ENCODE data around the gene SLC35B2. TPM values are rescaled to one million over a fixed set of nuclear protein-coding genes. Genes with fewer than 3 reads are reported as not detected.

SLC35B2 gene, protein sequence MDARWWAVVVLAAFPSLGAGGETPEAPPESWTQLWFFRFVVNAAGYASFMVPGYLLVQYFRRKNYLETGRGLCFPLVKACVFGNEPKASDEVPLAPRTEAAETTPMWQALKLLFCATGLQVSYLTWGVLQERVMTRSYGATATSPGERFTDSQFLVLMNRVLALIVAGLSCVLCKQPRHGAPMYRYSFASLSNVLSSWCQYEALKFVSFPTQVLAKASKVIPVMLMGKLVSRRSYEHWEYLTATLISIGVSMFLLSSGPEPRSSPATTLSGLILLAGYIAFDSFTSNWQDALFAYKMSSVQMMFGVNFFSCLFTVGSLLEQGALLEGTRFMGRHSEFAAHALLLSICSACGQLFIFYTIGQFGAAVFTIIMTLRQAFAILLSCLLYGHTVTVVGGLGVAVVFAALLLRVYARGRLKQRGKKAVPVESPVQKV
- 42.4 TPM for polyA plus RNA-seq (2013, experiment 1 of 2)
- 41.6 TPM for polyA plus RNA-seq (2013, experiment 2 of 2)

DNA sequence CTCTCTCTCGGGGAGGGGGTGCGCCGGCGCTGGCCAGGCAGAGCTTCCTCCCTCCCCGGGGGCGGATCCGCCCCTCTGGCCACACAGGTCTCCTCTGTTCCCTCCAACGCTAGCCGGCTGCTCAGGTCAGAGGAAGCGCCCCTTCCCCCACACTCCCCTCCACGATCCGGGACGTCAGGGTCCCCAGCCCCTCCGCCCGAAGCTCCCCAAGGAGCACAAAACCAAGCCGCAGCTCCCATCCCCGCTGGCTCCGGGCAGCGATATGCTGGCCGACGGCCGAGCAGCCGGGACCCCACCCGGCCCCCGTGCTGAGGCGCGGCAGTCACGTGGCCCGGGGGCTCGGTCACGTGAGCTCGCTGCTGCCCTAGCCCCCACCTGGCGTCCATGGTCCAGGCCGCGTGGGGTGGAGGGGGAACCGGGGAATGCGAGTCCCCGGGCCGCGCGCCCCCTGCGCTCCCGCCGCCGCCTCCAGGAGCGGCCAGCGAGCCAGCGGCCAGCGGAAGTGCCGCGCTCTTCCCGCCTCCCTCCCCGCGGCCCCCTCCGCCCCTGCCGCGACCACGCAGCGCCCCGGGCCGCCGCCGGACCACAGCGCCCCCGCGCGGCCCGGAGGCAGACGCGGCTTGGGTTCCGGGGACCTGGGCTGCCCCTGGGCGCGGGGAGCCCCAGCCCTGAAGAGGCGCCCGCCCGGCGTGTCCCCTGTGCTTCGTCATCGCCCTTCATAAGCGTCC, at the start of gene SLC35B2:
Gene SLC35B2, minus strand, starts transcription at position 504 of the 728 bp plus-strand sequence. Its CDS starts 118 bp downstream, at position 386.
- Histone ChIP-seq H3K9ac (ENCODE audit: low read depth, low read length, poor library complexity) (peak within 1 kb of the TSS; percentile 91), H2BK120ac (ENCODE audit: low read depth, low read length) (no peak within 1 kb of the TSS), H4K91ac (ENCODE audit: low read depth, low read length, poor library complexity) (peak within 1 kb of the TSS; percentile 14), H3K4ac (ENCODE audit: low read length) (peak within 1 kb of the TSS; percentile 72), H3K9me3 (replicated peaks in 1 of 2; ENCODE audit: control insufficient read depth in 2 of 2, insufficient read depth in 1 of 2, low read depth in 1 of 2, low read length in 2 of 2) (no peaks in the 10 kb centered on the region), H4K8ac (ENCODE audit: low read depth, low read length) (no peak within 1 kb of the TSS), H3K14ac (ENCODE audit: low read length) (peak within 1 kb of the TSS; percentile 26), H3K18ac (ENCODE audit: low read length) (peak within 1 kb of the TSS; percentile 98), H2BK15ac (ENCODE audit: low read length) (peak within 1 kb of the TSS; percentile 55), H3K27me3 (ENCODE audit: control insufficient read depth in 3 of 3, insufficient read depth in 3 of 3, low read depth in 1 of 3, low read length in 3 of 3) (no peaks in the 10 kb centered on the region), H3K27ac (replicated peaks; ENCODE audit: low read length) (peak within 1 kb of the TSS; percentile 90), H3K36me3 (replicated peaks in 1 of 2; ENCODE audit: control insufficient read depth in 2 of 2, insufficient read depth in 2 of 2, low read length in 2 of 2) (peaks cover 42 to 80% of the 10 kb centered on the region in 2 donors), H3K4me1 (ENCODE audit: control insufficient read depth in 2 of 2, insufficient read depth in 1 of 2, low read depth in 1 of 2, low read length in 2 of 2) (peaks cover 12 to 14% of the 10 kb centered on the region in 2 donors), H2AK5ac (ENCODE audit: low read depth, low read length) (peak within 1 kb of the TSS; percentile 77), H2BK12ac (ENCODE audit: low read length) (no peak within 1 kb of the TSS), H3K4me3 (ENCODE audit: low read length in 2 of 2) (peak within 1 kb of the TSS; percentile 67 to 95), H2BK5ac (ENCODE audit: low read length) (peak within 1 kb of the TSS; percentile 91), H3K4me2 (ENCODE audit: insufficient read depth, low read length, poor library complexity, severe bottlenecking) (peak within 1 kb of the TSS; percentile 98), H3K79me1 (ENCODE audit: low read depth, low read length) (no peaks in the 10 kb centered on the region), H3K23ac (ENCODE audit: low read depth, low read length, poor library complexity) (peak within 1 kb of the TSS; percentile 92), H2AFZ (ENCODE audit: low read length) (peak within 1 kb of the TSS; percentile 91)
- peak; percentile 78 for DNase-seq (ENCODE audit: low spot score)
- WGBS, 2 donors (ENCODE audit: extremely low coverage in 2 of 2, insufficient read length in 2 of 2, insufficient replicate concordance in 1 of 2) = no CpG with 5 or more reads among the region's 80 CpGs

DNA sequence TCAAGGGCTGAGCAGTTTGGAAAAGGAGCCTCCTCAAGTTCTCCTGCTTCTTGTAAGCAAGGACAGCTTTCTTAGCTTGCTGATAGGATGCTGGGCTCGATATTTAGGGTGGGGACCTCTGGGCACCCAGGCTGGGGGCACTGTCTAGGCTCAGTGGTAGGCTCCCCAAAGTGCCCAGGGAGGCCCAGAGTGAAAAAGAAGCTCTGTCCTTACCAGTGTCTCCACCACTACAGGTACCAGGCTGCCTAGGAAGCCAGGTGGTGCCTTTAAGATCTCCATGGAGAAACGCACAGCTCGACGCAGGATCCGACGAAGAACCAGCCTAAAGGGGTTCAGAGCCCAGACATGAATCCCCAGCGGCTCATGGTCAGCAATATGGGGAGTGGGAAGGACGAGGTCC, 49.4 kb upstream of the SLC35B2 start:
- Histone ChIP-seq H3K27ac (replicated peaks; ENCODE audit: low read length) (no peak overlapping the region), H3K18ac (ENCODE audit: low read length) (no peak overlapping the region), H3K4me2 (ENCODE audit: insufficient read depth, low read length, poor library complexity, severe bottlenecking) (no peak overlapping the region), H3K27me3 (ENCODE audit: control insufficient read depth in 3 of 3, insufficient read depth in 3 of 3, low read depth in 1 of 3, low read length in 3 of 3) (no peaks in the 10 kb centered on the region), H3K36me3 (replicated peaks in 1 of 2; ENCODE audit: control insufficient read depth in 2 of 2, insufficient read depth in 2 of 2, low read length in 2 of 2) (peaks cover 84 to 99% of the 10 kb centered on the region in 2 donors), H3K4me1 (ENCODE audit: control insufficient read depth in 2 of 2, insufficient read depth in 1 of 2, low read depth in 1 of 2, low read length in 2 of 2) (peaks cover 0 to 3% of the 10 kb centered on the region in 2 donors), H4K8ac (ENCODE audit: low read depth, low read length) (no peak overlapping the region), H2BK15ac (ENCODE audit: low read length) (no peak overlapping the region), H2BK12ac (ENCODE audit: low read length) (no peak overlapping the region), H3K4ac (ENCODE audit: low read length) (no peak overlapping the region), H3K79me1 (ENCODE audit: low read depth, low read length) (peaks cover 6% of the 10 kb centered on the region), H3K4me3 (ENCODE audit: low read length in 2 of 2) (no peak overlapping the region), H3K9me3 (replicated peaks in 1 of 2; ENCODE audit: control insufficient read depth in 2 of 2, insufficient read depth in 1 of 2, low read depth in 1 of 2, low read length in 2 of 2) (no peaks in the 10 kb centered on the region), H2BK120ac (ENCODE audit: low read depth, low read length) (no peak overlapping the region), H3K9ac (ENCODE audit: low read depth, low read length, poor library complexity) (no peak overlapping the region), H3K14ac (ENCODE audit: low read length) (no peak overlapping the region), H2AK5ac (ENCODE audit: low read depth, low read length) (no peak overlapping the region), H4K91ac (ENCODE audit: low read depth, low read length, poor library complexity) (no peak overlapping the region), H3K23ac (ENCODE audit: low read depth, low read length, poor library complexity) (no peak overlapping the region), H2AFZ (ENCODE audit: low read length) (no peak overlapping the region), H2BK5ac (ENCODE audit: low read length) (peak overlapping the region; percentile 44)
- no peak for DNase-seq (ENCODE audit: low spot score)
- no CpG with 5 or more reads among the region's 8 CpGs for WGBS, 2 donors (ENCODE audit: extremely low coverage in 2 of 2, insufficient read length in 2 of 2, insufficient replicate concordance in 1 of 2)

DNA sequence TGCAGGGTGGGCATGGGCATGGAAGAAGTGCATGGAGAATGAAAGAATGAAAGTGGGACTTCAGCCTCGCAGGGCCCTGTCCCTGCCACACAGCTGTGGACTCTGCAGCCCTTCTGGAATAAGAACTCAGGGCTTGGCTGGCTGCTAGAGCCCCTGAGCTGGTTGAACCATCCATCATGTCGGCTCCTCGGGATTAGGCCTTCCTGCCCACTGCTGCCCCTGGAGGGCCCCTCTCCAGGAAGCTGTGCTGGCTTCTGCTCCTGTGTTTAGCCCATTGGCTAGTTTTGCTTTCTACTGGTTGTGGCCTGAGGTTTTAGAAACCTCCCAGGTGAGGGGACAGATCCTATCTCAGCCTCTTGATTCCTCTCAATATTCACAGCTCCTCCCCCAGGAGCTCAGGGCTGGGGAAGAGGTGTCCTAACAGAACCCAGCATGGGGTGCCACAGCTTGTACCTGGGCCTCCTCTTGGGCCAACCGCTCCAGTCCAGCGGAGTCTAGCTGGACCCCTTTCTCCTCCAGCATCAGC, 47.9 kb upstream of the SLC35B2 start:
- H3K14ac ChIP-seq (ENCODE audit: low read length) = no peak overlapping the region
- H3K27me3 ChIP-seq (ENCODE audit: control insufficient read depth in 3 of 3, insufficient read depth in 3 of 3, low read depth in 1 of 3, low read length in 3 of 3) = no peaks in the 10 kb centered on the region
- H4K91ac ChIP-seq (ENCODE audit: low read depth, low read length, poor library complexity) = no peak overlapping the region
- H3K9me3 ChIP-seq (replicated peaks in 1 of 2; ENCODE audit: control insufficient read depth in 2 of 2, insufficient read depth in 1 of 2, low read depth in 1 of 2, low read length in 2 of 2) = no peaks in the 10 kb centered on the region
- peaks cover 0 to 3% of the 10 kb centered on the region in 2 donors for H3K4me1 ChIP-seq (ENCODE audit: control insufficient read depth in 2 of 2, insufficient read depth in 1 of 2, low read depth in 1 of 2, low read length in 2 of 2)
- no peak overlapping the region for H3K23ac ChIP-seq (ENCODE audit: low read depth, low read length, poor library complexity)
- H3K4ac ChIP-seq (ENCODE audit: low read length) = no peak overlapping the region
- H3K79me1 ChIP-seq (ENCODE audit: low read depth, low read length) = peaks cover 8% of the 10 kb centered on the region
- no peak for DNase-seq (ENCODE audit: low spot score)
- H3K36me3 ChIP-seq (replicated peaks in 1 of 2; ENCODE audit: control insufficient read depth in 2 of 2, insufficient read depth in 2 of 2, low read length in 2 of 2) = peaks cover 82 to 99% of the 10 kb centered on the region in 2 donors
- H2BK120ac ChIP-seq (ENCODE audit: low read depth, low read length) = no peak overlapping the region
- H3K4me3 ChIP-seq (ENCODE audit: low read length in 2 of 2) = no peak overlapping the region
- H2BK15ac ChIP-seq (ENCODE audit: low read length) = no peak overlapping the region
- no CpG with 5 or more reads among the region's 5 CpGs for WGBS, 2 donors (ENCODE audit: extremely low coverage in 2 of 2, insufficient read length in 2 of 2, insufficient replicate concordance in 1 of 2)
- no peak overlapping the region for H3K4me2 ChIP-seq (ENCODE audit: insufficient read depth, low read length, poor library complexity, severe bottlenecking)
- H4K8ac ChIP-seq (ENCODE audit: low read depth, low read length) = peak overlapping the region; percentile 48
- H2AK5ac ChIP-seq (ENCODE audit: low read depth, low read length) = peak overlapping the region; percentile 13
- peak overlapping the region; percentile 91 for H2BK5ac ChIP-seq (ENCODE audit: low read length)
- H3K27ac ChIP-seq (replicated peaks; ENCODE audit: low read length) = no peak overlapping the region
- H3K9ac ChIP-seq (ENCODE audit: low read depth, low read length, poor library complexity) = peak overlapping the region; percentile 10
- no peak overlapping the region for H3K18ac ChIP-seq (ENCODE audit: low read length)
- no peak overlapping the region for H2AFZ ChIP-seq (ENCODE audit: low read length)
- H2BK12ac ChIP-seq (ENCODE audit: low read length) = no peak overlapping the region
